ENCODE data around the gene POLR1A.

Gene POLR1A

DNA sequence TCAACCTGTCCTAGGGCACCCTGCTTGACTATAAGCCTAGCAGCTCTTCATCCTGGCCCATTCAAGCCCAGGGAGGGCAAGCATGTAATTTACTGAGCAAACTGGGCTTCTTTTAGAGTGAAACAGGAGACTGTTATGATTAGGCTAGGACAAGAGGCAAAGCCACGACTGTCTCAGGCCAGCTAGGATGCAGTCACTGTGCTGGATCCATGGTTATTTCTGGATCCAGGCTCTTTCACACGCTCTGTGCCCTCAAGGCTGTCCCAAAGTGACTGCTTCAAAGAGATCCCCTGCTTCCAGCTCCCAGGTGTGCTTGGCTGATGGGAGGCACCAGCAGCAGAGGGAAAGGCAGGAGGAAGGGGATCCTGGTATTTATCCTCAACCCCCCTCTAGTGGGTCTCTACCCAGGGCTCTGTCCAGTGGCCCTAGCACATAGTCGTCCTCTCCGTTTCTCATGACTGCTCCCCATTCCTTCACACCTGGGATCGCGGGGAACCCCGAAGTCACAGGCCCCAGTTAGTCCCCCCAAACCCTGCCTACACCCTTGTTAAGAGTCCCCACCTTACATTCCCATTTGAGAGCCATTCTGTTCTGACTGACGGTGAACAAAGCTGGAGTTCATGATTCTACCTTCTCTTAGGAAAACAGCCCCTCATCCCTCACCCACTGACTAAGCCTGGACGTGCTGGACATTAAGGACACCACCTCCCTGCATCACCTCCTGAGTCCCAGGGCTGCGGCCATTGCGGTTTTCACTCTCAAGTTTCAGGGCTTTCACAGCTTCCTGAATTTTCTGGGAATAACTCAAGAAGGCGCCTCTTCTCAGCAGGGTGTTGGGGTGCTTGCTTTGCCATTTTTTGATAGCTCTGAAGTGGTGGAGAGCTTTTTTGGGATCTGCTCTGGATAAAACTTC lies 63.2 kb downstream of the POLR1A start:
- TF ChIP-seq, protein P1, sequence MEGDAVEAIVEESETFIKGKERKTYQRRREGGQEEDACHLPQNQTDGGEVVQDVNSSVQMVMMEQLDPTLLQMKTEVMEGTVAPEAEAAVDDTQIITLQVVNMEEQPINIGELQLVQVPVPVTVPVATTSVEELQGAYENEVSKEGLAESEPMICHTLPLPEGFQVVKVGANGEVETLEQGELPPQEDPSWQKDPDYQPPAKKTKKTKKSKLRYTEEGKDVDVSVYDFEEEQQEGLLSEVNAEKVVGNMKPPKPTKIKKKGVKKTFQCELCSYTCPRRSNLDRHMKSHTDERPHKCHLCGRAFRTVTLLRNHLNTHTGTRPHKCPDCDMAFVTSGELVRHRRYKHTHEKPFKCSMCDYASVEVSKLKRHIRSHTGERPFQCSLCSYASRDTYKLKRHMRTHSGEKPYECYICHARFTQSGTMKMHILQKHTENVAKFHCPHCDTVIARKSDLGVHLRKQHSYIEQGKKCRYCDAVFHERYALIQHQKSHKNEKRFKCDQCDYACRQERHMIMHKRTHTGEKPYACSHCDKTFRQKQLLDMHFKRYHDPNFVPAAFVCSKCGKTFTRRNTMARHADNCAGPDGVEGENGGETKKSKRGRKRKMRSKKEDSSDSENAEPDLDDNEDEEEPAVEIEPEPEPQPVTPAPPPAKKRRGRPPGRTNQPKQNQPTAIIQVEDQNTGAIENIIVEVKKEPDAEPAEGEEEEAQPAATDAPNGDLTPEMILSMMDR (IDR thresholded peaks at IDR 0.05; ENCODE audit: low read depth, low read length, missing control alignments) = no peak

DNA sequence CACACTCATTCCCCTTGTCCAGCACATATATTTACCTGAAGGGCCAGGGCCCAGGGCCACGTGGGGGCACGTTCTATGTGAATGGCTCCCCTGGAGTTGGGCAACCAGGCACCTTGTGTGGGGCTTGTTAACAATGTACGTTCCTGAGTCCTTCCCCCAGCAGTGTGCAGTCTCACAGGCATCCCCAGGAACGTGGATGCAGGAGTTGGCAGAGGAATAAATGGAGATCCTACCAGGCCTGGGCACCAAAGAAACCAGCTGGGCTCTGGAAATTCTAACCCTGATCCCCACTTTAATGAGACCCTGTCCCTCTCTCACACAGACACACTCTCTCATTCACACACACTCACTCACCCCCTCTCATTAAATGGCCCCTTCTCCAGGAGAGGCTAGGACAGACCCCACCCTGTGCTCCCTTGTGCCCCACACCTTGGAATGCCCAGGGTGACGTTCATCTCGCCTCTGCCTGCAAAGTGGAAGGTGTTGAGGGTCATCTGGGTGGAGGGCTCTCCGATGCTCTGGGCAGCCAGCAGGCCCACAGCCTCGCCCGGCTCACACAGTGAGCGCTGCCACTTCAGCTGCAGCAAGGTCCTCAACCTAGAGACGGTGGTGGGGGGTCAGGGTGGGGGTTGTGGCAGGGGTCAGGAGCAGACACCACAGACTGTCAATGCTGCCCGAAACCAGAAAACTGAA lies 65.6 kb downstream of the POLR1A start:
- TF ChIP-seq, protein P1 (IDR thresholded peaks at IDR 0.05; ENCODE audit: low read depth, low read length, missing control alignments) = no peak
- DNase-seq (ENCODE audit: extremely low read depth, low read depth) = no peak
- no peak overlapping the region for H3K4me3 ChIP-seq (replicated peaks; ENCODE audit: low read depth, low read length)

More for the DNA sequence above, 63.2 kb downstream of the POLR1A start:
- DNase-seq (ENCODE audit: extremely low read depth, low read depth) = no peak
- H3K4me3 ChIP-seq (replicated peaks; ENCODE audit: low read depth, low read length) = no peak overlapping the region

DNA sequence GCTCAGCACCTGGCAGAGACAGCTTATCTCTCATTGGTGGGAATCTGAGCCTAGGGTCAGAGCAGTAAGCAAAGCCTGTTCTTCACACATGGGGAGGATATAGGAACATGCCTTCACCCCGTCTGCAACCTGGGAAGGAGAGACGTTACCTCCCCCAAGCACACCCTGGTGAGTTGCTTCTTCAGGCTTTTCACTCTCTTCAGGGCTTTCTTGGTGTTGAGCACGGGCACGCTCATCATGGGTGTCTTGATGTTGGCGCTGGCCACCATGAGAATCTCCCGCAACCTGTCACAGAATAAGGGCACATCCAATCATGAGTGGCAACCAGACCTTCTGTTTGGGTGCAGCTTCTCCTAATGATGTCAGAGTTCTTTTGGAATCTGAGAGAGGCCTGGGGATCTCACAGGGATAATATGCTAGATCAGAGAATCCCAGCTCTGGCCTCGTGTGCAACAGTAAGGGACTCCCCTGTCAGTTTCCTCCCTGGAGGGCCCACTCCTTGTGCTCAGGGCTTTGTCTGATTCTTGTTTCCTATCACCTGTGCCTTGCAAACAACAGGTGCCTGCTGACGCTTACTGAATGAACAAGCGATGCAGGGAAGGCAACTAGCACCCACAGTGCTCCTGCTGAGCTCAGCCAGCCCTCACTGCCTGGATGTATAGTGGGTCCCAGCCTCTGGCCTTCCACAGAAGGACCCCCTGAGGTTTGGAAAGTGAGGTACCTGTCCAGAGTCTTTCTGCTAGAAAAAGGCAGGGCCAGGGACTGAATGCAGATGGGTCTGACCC lies 66.3 kb downstream of the POLR1A start:
- TF ChIP-seq, protein P1 (IDR thresholded peaks at IDR 0.05; ENCODE audit: low read depth, low read length, missing control alignments) = no peak
- no peak overlapping the region for H3K4me3 ChIP-seq (replicated peaks; ENCODE audit: low read depth, low read length)
- DNase-seq (ENCODE audit: extremely low read depth, low read depth) = no peak

DNA sequence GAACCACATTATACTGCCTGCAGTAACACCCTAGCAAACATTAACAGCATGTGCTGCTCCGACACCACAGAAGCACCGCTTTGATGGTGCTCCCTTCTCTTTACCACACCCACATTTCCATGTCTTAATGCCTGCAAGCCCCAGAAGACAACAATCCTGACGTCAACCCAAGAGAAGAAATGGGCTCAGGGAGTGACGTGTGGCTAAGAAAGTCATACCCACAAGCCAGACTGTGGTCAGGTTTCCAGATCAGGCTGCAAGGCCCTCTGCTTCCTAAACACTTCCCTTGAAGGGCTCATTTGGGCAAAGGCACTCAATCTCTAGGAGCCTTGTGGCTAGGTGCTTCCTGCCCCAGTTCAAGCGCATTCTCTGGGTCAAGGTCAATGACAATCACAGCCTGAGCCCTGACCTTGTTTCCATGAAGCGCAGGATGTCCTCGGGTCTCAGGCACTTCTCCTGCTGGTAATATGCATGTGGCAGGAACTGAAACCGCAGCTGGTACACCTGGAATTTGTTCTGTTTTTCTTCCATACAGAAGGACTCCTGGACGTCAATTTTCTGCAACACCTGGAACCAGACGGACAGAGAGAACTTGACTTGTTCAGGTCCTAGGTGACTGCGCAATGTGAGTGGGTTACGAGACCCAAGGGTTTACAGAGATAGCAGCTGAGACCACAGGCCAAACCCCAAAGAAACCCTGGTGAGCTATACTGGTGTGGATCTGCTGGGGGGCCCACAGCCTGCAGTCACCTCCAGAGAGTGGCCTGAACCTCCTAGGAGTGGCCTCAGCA lies 67.2 kb downstream of the POLR1A start:
- TF ChIP-seq, protein P1 (IDR thresholded peaks at IDR 0.05; ENCODE audit: low read depth, low read length, missing control alignments) = no peak
- no peak overlapping the region for H3K4me3 ChIP-seq (replicated peaks; ENCODE audit: low read depth, low read length)
- peak; percentile 50 for DNase-seq (ENCODE audit: extremely low read depth, low read depth)

DNA sequence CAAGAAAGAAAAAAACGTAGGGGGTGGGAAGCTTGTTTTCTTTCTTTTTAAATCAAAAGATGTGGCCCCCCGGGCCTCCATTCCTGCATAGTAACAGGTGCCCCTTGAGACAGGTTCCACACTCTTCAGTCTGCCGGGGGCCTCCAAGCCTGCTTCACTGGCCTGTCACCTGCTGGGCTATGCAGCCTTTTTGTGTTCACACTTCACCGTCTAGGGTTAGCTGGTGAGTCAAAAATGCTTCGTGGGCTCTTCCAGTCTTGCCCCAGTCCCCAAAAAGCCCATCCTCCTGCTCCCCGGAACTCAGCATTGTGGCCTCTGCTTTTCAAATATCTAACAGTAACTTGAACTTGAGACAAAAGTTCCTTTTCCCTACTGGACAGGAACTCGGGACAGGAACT lies 67.9 kb downstream of the POLR1A start:
- no peak overlapping the region for H3K4me3 ChIP-seq (replicated peaks; ENCODE audit: low read depth, low read length)
- TF ChIP-seq, protein P1 (IDR thresholded peaks at IDR 0.05; ENCODE audit: low read depth, low read length, missing control alignments) = no peak
- DNase-seq (ENCODE audit: extremely low read depth, low read depth) = no peak

All from HFF-Myc (cell line).